ENCODE results near the gene SPATA19. TPM values are rescaled to one million over a fixed set of nuclear protein-coding genes. Genes with fewer than 3 reads are reported as not detected.

SPATA19 gene
- total RNA-seq, 1 experiment from 2014 or later = not detected

DNA sequence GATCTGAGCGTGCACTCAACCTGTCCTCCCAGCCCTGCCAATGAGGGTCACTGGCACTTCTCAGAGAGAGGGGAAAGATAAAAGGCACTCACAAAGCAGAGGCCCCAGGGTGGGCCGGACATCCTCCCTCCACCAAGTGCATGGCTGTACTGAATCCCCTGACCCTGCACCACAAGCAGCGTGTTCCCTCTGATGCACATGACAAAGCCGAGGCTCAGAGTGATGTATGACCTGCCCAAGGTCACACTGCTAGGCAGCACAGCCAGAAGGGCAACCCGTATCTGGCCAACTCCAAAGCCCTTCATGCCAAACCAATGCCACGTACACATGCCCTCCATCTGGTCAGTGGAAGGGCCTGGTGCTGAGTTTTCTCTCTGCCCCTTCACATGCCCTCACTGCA, 22.1 kb downstream of the SPATA19 start:
- Histone ChIP-seq H3K4me1 (replicated peaks; ENCODE audit: insufficient read depth) (no peaks in the 10 kb centered on the region), H3K27me3 (ENCODE audit: insufficient read depth, low read depth) (peaks cover 21% of the 10 kb centered on the region; the same call in 1 of the 2 replicates), H3K4me2 (no peak overlapping the region), H3K79me2 (ENCODE audit: low read depth) (no peaks in the 10 kb centered on the region), H3K36me3 (ENCODE audit: low read depth) (no peaks in the 10 kb centered on the region), H3K9me3 (ENCODE audit: insufficient read depth, low read depth) (no peaks in the 10 kb centered on the region), H3F3A (ENCODE audit: insufficient read depth, low read depth) (no peaks in the 10 kb centered on the region), H4K20me1 (ENCODE audit: insufficient read depth) (no peaks in the 10 kb centered on the region), H3K9me2 (ENCODE audit: insufficient read depth) (no peaks in the 10 kb centered on the region), H3K4me3 (no peak overlapping the region), H3K27ac (no peak overlapping the region), H2AFZ (no peak overlapping the region)
- CTCF ChIA-PET = no interaction called here
- intact Hi-C loops (cut with micrococcal nuclease; ENCODE audit: unreplicated experiment) = no loop called here
- BruUV-seq (replicated peaks) = no TSS peak
- no peak for DNase-seq
- POLR2A ChIA-PET (ENCODE audit: unreplicated experiment) = no interaction called here
- TF ChIP-seq, protein P1, sequence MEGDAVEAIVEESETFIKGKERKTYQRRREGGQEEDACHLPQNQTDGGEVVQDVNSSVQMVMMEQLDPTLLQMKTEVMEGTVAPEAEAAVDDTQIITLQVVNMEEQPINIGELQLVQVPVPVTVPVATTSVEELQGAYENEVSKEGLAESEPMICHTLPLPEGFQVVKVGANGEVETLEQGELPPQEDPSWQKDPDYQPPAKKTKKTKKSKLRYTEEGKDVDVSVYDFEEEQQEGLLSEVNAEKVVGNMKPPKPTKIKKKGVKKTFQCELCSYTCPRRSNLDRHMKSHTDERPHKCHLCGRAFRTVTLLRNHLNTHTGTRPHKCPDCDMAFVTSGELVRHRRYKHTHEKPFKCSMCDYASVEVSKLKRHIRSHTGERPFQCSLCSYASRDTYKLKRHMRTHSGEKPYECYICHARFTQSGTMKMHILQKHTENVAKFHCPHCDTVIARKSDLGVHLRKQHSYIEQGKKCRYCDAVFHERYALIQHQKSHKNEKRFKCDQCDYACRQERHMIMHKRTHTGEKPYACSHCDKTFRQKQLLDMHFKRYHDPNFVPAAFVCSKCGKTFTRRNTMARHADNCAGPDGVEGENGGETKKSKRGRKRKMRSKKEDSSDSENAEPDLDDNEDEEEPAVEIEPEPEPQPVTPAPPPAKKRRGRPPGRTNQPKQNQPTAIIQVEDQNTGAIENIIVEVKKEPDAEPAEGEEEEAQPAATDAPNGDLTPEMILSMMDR (conservative IDR thresholded peaks at IDR 0.05) = no peak
- TF ChIP-seq EZH2 (IDR thresholded peaks at IDR 0.05; ENCODE audit: low read depth) = no peak

DNA sequence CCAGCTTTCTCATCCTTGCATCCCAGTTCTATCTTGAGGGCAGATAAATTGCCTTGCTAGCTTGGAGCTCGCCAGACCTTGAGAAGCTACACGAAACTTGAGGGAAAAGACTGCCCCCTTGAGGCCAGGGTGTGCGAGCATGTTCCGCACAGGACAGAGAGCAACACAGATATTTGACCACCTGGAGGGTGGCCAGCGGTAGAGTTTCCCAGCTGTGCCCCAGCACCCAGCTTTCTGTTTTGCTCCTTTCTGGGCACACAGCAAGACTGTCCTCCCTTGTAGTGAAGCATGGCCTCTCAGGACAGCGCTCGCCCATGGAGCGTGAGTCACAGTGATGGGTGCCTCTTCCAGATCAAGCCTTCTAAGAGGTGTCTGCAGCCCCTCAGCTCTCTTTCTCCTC, 23.5 kb downstream of the SPATA19 start:
- H3K9me2 ChIP-seq (ENCODE audit: insufficient read depth) = no peaks in the 10 kb centered on the region
- H4K20me1 ChIP-seq (ENCODE audit: insufficient read depth) = no peaks in the 10 kb centered on the region
- intact Hi-C loops (cut with micrococcal nuclease; ENCODE audit: unreplicated experiment) = no loop called here
- no peak overlapping the region for H2AFZ ChIP-seq
- ChIA-PET POLR2A (ENCODE audit: unreplicated experiment) (no interaction called here), CTCF (no interaction called here)
- BruUV-seq (replicated peaks) = no TSS peak
- H3K27ac ChIP-seq = no peak overlapping the region
- H3K4me1 ChIP-seq (replicated peaks; ENCODE audit: insufficient read depth) = no peaks in the 10 kb centered on the region
- no peaks in the 10 kb centered on the region for H3K36me3 ChIP-seq (ENCODE audit: low read depth)
- TF ChIP-seq EZH2 (IDR thresholded peaks at IDR 0.05; ENCODE audit: low read depth) = no peak
- TF ChIP-seq, protein P1 (conservative IDR thresholded peaks at IDR 0.05) = peak; percentile 66
- peaks cover 28% of the 10 kb centered on the region; the same call in 1 of the 2 replicates for H3K27me3 ChIP-seq (ENCODE audit: insufficient read depth, low read depth)
- no peaks in the 10 kb centered on the region for H3K79me2 ChIP-seq (ENCODE audit: low read depth)
- H3F3A ChIP-seq (ENCODE audit: insufficient read depth, low read depth) = no peaks in the 10 kb centered on the region
- DNase-seq = peak in 1 of 2 experiments; percentile 16
- no peak overlapping the region for H3K4me3 ChIP-seq
- no peaks in the 10 kb centered on the region for H3K9me3 ChIP-seq (ENCODE audit: insufficient read depth, low read depth)
- no peak overlapping the region for H3K4me2 ChIP-seq

DNA sequence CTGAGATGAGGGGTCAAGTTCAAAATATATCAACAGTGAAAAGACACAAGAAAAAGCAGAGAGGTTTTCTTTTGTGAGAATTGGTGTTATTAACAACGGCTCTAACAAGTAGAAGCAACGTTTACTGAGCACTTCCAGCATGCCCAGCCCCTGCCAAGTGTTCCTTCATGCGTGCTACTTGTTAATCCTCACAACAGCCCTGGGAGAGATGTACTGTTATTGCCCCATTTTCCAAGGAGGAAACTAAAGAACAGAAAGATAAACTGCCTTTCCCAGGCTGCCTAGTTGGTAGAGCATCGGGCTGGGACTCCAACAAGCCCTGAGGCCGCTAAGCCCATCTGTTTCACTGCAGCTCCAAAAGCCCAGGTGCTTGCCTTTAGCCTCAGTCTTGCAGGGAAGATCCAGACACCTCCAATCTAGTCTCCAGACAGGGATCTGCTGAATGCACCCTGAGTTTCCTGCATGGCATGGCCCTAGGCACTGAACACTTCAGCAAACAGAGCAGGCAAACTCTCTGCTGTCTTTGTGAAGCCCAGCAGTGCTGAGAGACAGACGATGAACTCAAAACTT, 25.5 kb downstream of the SPATA19 start:
- ChIA-PET CTCF (no interaction called here), POLR2A (ENCODE audit: unreplicated experiment) (no interaction called here)
- no peaks in the 10 kb centered on the region for H3K79me2 ChIP-seq (ENCODE audit: low read depth)
- no TSS peak for BruUV-seq (replicated peaks)
- H2AFZ ChIP-seq = no peak overlapping the region
- H4K20me1 ChIP-seq (ENCODE audit: insufficient read depth) = no peaks in the 10 kb centered on the region
- H3K4me3 ChIP-seq = no peak overlapping the region
- intact Hi-C loops (cut with micrococcal nuclease; ENCODE audit: unreplicated experiment) = no loop called here
- no peaks in the 10 kb centered on the region for H3F3A ChIP-seq (ENCODE audit: insufficient read depth, low read depth)
- H3K36me3 ChIP-seq (ENCODE audit: low read depth) = no peaks in the 10 kb centered on the region
- no peak overlapping the region for H3K27ac ChIP-seq
- no peaks in the 10 kb centered on the region for H3K9me3 ChIP-seq (ENCODE audit: insufficient read depth, low read depth)
- H3K9me2 ChIP-seq (ENCODE audit: insufficient read depth) = no peaks in the 10 kb centered on the region
- TF ChIP-seq EZH2 (IDR thresholded peaks at IDR 0.05; ENCODE audit: low read depth) = no peak
- TF ChIP-seq, protein P1 (conservative IDR thresholded peaks at IDR 0.05) = no peak
- no peak overlapping the region for H3K4me2 ChIP-seq
- no peak for DNase-seq
- peaks cover 15% of the 10 kb centered on the region; the same call in 1 of the 2 replicates for H3K27me3 ChIP-seq (ENCODE audit: insufficient read depth, low read depth)
- no peaks in the 10 kb centered on the region for H3K4me1 ChIP-seq (replicated peaks; ENCODE audit: insufficient read depth)
